ENCODE measurements around the gene PPEF2.
"Not testable (repeated sequence)": the region's sequence is repeated elsewhere in the genome, so short reads cannot be mapped to it uniquely, and the experiment has no call there.

Gene PPEF2

DNA sequence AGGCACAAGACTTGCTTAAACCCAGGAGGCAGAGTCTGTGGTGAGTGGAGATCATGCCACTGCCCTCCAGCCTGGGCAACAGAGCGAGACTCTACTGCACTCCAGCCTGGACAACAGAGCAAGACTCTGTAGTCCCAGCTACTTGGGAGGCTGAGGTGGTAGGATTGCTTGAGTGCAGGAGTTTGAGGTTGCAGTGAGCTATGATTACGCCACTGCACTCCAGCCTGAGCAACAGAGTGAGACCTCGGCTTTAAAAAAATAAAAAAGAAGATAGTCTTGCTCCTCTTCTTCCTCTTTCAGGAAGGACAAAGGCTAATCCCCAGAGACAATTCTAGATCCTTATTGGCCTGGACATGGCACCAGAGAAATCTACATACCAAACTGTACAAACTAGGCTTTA is 5.7 kb upstream of the PPEF2 start:
- H3K4me3 ChIP-seq (ENCODE audit: low read depth, low read length), result no peak overlapping the region
- no peak for DNase-seq (ENCODE audit: low read depth)

DNA sequence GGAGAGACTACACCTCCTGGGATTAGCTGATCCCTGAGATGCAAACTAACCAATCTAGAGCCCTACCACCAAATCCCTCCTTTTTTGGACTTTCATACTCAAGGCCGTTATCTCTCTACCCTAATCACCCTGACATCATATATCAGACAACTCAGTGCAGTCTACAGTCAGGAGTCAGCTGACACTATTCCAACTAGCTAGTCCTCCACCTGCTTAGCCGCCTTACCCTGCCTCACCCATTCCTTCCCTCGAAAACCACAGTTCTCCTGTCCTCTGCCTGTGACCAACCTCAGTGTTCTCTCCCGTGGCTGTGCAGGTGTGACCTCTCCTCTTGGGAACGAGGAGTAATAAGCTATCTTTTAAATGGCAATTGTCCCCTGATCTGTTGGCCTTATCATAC is 1.8 kb upstream of the PPEF2 start:
- H3K4me3 ChIP-seq (ENCODE audit: low read depth, low read length), result no peak overlapping the region
- no peak for DNase-seq (ENCODE audit: low read depth)

DNA sequence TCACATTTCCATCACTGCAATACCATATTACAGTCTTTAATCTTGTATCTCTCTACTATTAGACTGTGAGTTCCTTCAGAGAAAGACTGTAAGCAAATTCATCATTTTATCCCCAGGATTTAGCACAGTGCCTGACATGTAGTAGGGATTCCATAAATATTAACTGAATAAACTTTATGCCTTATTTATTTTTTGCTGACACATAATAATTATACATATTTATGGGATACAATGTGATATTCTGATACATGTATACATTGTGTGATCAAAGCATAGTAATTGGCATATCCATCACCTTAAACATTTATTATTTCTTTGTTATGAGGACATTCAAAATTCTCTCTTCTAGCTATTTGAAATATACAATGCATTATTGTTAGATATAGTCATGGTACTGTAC is 3.7 kb downstream of the PPEF2 start:
- DNase-seq (ENCODE audit: low read depth), result no peak
- no peak overlapping the region for H3K4me3 ChIP-seq (ENCODE audit: low read depth, low read length)

DNA sequence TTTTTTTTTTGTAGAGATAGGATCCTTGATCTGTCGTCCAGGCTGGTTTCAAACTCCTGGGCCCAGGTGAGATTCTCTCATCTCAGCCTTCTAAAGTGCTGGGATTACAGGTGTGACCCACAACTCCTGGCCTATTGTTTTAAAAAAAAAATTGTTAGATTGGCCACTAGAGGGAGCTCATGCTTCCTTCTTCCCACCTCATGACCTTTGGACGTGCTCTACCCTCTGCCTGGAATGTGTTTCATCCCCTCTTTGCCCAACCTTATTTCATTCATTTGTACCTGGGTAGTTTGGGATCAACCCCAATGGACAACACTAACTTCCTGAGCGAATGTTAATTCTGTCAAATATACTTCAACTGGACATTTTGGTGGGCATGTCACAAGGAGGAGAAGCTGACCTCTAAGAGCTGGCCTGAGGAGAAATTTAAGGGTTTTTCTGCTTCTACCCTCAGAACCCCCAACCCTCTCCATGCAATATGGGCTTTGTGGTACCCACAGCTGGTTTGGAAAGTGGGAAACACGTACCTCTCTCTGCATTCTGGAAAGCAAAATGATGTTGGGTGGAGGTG is 6.4 kb downstream of the PPEF2 start:
- no peak overlapping the region for H3K4me3 ChIP-seq (ENCODE audit: low read depth, low read length)
- DNase-seq (ENCODE audit: low read depth), result no peak

DNA sequence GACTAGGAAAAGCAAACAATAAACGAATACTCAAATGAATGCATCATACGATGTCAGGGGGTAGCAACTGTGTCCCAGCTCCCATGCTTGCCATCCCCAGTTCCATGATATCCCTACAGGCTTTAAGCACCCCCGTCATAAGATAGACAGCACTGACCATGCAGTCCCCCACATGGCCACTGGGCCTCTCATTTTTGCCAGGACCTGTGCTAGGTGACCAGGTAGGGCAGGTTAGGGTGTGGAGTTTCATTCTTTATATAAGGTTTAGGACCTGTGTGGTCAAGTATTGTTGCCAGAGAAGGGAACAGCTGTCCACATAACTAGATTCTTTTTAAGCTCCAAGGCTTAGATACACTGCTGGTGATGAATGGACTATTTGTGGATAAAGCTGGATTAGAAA is 9.7 kb downstream of the PPEF2 start:
- DNase-seq (ENCODE audit: low read depth), result no peak
- no peak overlapping the region for H3K4me3 ChIP-seq (ENCODE audit: low read depth, low read length)

DNA sequence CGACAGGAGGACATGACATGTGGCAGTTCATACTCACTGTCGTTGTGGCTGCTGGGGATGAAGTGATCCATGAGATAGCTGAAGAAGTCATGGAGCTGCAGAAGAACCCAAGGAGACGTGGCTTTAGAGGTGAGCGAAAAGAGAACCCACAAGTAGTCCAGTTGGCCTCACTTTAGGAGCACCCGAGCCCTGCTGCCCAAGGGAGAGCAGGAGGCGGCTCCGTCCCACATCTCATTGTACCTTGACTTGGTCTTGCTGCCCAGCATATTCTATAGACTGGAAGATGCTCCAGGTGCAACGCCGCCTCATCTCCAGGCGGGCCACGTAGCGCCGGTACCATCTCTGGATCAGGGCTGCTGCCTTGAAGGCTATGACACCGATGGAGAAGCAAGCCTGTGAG is 10.6 kb downstream of the PPEF2 start:
- DNase-seq (ENCODE audit: low read depth), result no peak
- H3K4me3 ChIP-seq (ENCODE audit: low read depth, low read length), result no peak overlapping the region

DNA sequence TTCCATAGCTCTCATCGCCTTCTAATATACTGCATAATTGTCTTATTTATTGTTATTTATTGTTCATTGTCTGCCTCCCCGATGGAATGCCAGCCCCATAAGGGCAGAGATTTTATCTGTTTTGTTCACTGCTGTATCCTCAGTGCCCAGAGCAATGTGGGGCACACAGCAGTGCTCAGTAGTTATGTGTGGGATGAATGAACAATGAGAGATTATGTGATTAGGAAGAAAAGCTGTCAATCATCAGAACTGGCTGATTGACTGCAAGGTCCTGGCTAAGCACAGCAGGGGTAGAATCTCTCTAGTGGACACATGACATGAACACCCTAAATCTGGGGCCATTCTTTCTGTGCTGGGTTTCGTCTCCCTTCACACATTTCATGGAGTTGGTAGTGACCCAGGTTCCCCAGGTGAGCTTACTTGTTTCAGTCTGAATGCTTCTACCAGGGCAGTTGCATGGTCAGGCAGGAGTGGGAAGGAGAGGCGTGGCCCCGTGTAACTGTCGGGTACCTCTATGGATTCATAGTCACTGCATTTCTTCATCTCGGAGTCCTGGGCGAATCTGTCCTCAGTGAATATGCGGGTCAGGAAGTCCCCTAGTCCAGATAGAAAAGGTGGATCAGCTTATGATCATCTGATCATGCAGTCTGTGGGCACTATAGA is 12.6 kb downstream of the PPEF2 start:
- H3K4me3 ChIP-seq (ENCODE audit: low read depth, low read length), result no peak overlapping the region
- DNase-seq (ENCODE audit: low read depth), result no peak

DNA sequence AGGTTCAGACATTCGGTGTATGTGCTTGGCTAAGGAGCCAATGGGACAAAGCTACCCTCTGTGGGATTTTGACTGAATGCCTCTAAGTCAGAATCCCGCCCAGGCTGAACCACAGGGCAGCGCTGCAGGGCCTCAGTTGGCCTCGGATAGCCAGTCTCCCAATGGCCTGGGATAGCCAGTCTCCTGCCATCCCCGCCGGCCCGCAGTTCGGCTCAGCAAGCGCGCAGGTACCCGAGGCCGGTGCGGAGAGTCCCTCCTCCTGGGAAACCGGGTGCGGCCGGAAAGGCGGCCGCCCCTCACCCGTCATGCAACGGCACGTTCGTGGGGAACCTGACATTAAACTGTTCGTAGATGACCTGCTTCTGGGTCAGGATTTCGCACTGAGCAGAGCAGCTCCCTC is 16.1 kb downstream of the PPEF2 start:
- no peak overlapping the region for H3K4me3 ChIP-seq (ENCODE audit: low read depth, low read length)
- no peak for DNase-seq (ENCODE audit: low read depth)

DNA sequence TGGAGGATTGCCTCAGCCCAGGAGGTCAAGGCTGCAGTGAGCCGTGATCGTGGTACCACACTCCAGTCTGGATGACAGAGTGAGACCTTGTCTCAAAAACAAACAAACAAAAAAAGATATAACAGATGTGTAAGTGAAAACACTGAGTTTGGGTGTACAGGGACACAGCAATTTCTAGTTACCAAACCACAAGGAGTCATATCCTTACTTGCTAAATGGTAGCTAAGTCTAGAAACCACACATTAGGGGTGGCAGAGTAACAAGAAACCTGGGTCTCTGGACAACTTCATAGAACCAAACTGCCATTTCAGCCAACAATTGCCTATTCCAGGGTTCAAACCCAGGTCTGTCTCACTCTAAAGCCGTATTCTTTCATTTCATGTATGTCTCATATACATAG is 20.8 kb downstream of the PPEF2 start:
- no peak for DNase-seq (ENCODE audit: low read depth)
- H3K4me3 ChIP-seq (ENCODE audit: low read depth, low read length), result no peak overlapping the region

DNA sequence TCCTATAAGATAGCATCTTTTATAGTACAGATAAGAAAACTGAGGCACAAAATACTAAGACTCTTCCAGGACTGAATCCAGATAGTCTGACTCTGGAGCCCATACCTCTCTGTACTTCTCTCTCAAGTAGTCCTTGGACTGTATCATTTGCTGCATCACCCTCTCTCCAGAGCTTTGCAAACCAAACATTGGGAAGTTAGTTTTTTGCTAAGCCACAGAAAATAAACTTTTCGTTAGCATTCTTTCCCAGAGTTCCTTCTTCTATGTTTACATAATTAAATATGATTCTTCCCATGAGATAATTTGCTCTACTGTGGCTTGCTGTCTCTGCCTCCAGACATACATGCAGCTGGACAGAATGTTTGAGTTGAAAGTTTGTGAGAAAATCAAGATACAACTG is 22.0 kb downstream of the PPEF2 start:
- DNase-seq (ENCODE audit: low read depth), result no peak
- H3K4me3 ChIP-seq (ENCODE audit: low read depth, low read length), result no peak overlapping the region

DNA sequence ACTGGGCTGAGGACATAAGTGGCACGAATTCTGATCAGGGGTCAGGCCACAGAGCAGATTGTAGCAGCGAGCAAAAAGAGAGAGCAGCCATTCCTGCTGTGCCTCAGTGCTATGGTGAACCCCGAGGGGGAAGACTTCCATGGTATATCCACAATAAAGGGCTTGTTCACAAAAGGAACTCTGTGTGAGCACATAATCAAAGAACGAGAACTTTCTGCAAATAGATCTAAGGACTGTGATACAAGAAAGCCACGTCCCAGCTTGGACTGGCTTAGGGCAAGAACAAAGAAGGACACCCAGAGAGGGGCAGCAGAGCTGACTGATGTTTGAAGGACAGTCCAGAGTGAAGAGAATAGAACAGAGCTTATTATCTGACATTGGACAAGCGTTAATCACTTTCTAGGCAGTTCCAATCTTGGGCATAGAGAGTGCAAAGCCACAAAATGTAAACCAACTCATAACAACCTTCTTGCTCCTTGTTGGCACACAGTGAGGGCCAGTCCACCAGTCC is 24.0 kb downstream of the PPEF2 start:
- no peak for DNase-seq (ENCODE audit: low read depth)
- H3K4me3 ChIP-seq (ENCODE audit: low read depth, low read length), result no peak overlapping the region

DNA sequence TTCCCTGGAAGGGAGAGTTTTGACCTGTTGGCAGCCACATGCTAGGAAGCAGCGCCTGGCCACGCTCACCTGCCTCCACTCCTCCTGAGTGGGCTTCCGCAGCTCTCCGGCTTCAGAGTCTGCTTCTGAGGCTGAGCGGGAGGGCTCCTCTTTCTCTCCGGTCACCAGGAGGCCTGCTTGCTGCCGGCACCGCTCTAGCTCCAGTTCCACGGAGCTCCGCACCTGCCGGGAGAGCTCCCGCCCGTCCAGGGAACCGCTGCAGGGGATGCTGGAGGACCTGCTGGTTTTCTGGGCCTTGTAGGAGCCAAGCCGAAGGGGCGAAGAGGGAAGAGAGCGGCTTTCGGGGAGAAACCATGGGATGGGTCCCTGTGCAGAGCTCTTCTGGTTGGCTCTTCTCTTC is 26.0 kb downstream of the PPEF2 start:
- DNase-seq (ENCODE audit: low read depth), result no peak
- no peak overlapping the region for H3K4me3 ChIP-seq (ENCODE audit: low read depth, low read length)

DNA sequence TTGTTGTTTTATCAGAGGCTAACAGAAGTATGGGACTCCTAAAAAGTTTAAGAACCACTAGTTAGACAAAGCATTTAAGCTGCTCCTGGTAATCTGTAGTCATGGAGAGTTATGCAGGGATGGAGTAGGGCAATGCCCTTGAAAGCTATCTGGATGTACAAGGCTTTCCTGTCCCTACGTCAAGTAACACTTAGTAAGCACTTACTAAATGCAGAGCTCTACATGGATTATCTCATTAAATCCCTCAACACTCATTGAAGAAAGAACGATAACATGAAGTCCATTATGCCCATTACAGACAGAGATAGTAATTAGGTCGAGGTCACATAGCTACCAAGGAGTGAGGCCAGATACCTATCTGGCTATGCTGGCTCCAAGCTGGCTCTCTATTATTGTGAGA is 33.2 kb downstream of the PPEF2 start:
- no peak for DNase-seq (ENCODE audit: low read depth)
- no peak overlapping the region for H3K4me3 ChIP-seq (ENCODE audit: low read depth, low read length)

DNA sequence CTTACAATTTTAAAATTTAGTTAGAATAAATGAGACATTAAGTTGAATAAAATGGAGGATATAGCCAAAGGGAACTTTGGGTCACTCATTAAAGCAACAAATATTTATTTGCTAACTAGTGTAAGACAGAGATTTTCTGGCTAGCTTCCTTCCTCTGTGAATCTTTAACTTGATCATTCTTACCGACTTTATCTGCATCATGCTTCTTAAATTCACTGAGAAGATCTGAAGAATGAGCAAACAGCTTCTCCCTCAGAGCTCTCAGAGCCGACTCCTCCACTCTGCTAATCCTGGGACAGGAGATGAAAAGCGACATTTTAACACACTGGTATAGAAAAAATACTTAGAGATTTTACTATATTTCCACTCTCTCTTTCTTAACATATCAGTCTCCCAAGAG is 35.1 kb downstream of the PPEF2 start:
- no peak overlapping the region for H3K4me3 ChIP-seq (ENCODE audit: low read depth, low read length)
- DNase-seq (ENCODE audit: low read depth), result no peak

DNA sequence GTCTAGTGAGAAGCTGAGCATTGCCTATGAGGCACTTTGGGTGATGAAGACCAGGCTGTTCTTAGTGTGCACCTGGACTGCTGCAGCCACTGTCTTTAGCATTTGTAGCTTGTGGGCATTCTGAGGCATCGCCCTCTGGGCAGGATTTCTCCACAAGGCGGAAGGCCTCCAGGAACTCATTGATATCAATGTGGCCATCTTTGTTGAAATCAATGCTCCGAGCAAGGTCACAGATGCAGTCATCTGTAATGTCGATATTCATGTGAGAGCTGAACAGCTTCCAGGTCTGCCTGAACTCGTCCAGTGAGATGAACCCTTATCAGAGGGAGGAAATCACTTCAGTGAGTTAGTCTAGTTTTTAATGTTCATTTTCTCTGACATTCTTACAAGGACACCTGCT is 41.6 kb downstream of the PPEF2 start:
- no peak for DNase-seq (ENCODE audit: low read depth)
- H3K4me3 ChIP-seq (ENCODE audit: low read depth, low read length), result no peak overlapping the region

DNA sequence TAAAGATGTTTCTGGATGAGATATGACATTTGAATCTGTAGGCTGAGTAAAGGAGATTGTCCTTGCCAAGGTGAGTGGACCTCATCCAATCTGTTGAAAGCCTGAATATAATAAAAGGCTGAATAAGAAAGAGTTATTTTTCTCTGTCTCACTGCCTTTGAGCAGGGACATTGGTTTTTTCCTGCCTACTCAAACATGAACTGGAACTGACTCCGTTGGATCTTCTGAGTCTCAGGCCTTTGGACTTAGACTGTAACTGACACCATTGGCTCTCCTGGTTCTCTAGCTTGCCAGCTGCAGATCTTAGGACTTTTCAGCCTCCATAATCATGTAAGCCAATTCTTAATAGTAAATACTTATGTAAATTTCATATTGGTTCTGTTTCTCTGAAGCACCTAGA is 43.5 kb downstream of the PPEF2 start:
- H3K4me3 ChIP-seq (ENCODE audit: low read depth, low read length), result no peak overlapping the region
- DNase-seq (ENCODE audit: low read depth), result no peak

DNA sequence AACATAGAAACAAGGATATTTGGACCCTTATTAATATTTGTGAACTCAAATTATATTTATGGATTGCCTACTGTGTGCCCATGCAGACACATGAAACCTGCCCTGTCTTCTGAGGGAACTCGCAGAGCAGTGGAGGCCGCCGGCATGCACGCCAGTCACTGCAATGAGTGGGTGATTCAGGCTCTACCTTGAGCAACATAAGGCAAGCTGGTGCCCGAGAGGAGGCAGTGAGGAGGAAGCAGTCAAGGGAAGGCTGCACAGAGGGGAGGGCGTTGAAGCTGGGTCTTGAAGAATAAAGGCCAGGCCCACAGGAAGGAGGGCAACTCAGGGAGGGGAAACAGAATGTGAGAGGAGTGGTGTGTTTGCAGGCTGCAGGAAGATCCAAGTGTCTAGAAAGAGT is 52.8 kb downstream of the PPEF2 start:
- DNase-seq (ENCODE audit: low read depth), result no peak
- H3K4me3 ChIP-seq (ENCODE audit: low read depth, low read length), result no peak overlapping the region

DNA sequence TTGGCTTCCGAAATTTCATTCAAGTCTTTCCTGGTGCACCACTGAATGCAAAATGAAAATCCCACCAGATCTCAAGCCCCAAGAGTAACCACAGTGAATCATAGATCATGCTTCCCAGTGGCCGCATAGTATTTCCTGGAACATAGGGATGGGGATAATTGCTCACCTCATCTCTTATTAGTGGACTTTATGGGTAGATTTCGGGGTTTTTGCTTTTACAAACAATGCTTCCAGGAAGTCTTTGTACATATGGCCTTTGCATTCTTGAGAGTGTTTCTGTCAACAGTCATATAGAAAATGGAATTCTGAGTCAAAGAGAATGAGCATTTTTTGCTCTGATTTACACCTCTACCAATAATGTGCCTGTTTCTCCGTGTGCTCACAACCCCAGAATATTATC is 53.4 kb downstream of the PPEF2 start:
- H3K4me3 ChIP-seq (ENCODE audit: low read depth, low read length), result no peak overlapping the region
- DNase-seq (ENCODE audit: low read depth), result no peak

DNA sequence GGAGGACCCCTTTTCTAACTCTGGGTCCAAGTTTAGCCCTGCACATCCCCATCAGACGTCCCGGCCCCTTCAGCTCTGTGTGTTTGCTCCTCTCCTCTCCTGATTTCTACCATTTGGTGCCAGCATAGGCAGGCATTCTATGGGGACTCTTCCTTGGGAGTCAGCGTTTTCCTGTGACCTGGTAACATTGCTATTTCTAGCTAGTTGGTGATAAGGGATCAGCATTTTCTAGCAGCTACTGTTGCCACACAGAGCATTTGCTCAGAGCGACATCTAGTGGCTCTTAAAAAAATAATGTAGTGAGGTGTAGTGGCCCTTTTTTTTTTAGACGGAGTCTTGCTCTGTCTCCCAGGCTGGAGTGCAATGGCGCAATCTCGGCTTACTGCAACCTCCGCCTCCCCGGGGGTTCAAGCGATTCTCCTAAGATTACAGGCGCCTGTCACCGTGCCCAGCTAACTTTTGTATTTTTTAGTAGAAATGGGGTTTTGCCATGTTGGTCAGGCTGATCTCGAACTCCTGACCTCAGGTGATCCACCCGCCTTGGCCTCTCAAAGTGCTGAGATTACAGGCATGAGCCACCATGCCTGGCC is 54.0 kb downstream of the PPEF2 start:
- H3K4me3 ChIP-seq (ENCODE audit: low read depth, low read length), result not testable (repeated sequence)
- DNase-seq (ENCODE audit: low read depth), result peak; percentile 67

DNA sequence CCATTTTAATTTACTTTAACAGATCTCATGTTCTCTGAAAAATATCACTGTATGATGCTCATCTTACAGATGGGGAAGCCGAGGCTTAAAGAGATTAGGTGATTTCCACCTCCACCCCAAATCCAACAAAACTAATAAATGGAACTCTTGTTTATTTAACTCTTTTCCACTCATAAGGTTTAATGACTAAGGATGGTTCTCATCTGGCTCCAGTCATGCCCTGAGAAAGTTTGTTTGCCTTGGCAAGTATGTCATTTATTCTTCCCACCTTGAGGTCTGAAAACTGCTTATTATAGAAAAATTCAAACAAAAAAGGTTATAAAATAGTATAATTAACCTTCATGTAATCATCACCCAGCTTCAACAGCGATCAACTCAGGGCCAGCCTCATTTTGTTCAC is 56.3 kb downstream of the PPEF2 start:
- no peak for DNase-seq (ENCODE audit: low read depth)
- no peak overlapping the region for H3K4me3 ChIP-seq (ENCODE audit: low read depth, low read length)

DNA sequence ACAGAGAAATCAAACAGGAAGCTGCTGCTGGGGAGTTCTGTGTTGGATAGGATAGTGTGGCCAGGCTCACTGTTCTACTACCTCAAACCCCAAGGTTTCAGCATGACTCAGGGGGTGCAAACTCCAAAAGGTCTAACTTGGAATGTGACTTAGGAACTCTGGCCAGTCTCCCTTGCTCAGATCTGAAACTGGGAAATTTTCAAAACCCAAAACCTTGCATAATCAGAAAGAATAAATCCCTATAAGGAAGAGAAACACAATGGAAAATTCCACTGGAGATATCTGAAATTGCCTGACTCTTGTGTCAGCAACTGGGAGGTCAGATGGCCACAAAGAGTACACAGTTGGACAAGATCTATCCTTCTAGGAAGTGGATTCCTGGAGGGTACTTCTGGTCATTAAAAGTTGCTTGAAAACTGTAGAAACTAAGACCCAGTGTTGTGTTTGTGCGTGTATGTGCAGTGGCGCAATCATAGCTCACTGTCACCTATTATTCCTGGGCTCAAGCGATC is 58.0 kb downstream of the PPEF2 start:
- peak; percentile 94 for DNase-seq (ENCODE audit: low read depth)
- no peak overlapping the region for H3K4me3 ChIP-seq (ENCODE audit: low read depth, low read length)

Measured in skeletal muscle cell (primary cell).